ENCODE measurements around the gene PLA2G4A. TPM values are rescaled to one million over a fixed set of nuclear protein-coding genes. Genes with fewer than 3 reads are reported as not detected.
A peak's percentile ranks its signal among the peaks of the same experiment; 100 is the strongest.
"Not testable (repeated sequence)": the region's sequence is repeated elsewhere in the genome, so short reads cannot be mapped to it uniquely, and the experiment has no call there.

The PLA2G4A gene
- polyA plus RNA-seq, 1 donor from 2014 or later: 0.09 TPM

- Mint-ChIP-seq H3K36me3 (peaks cover 3% of the 10 kb centered on the region), H3K27ac (no peak overlapping the region), H3K4me1 (no peaks in the 10 kb centered on the region), H3K4me3 (no peak overlapping the region), H3K9me3 (no peaks in the 10 kb centered on the region), H3K27me3 (no peaks in the 10 kb centered on the region)
Measured at GRCh38 chr1:186903374-186904136, 74.8 kb downstream of the PLA2G4A start.

- peaks cover 3% of the 10 kb centered on the region for H3K36me3 Mint-ChIP-seq
- H3K4me3 Mint-ChIP-seq: no peak overlapping the region
- H3K9me3 Mint-ChIP-seq: no peaks in the 10 kb centered on the region
- no peaks in the 10 kb centered on the region for H3K27me3 Mint-ChIP-seq
- no peaks in the 10 kb centered on the region for H3K4me1 Mint-ChIP-seq
- no peak overlapping the region for H3K27ac Mint-ChIP-seq
Measured at GRCh38 chr1:186904361-186904760, 75.6 kb downstream of the PLA2G4A start.

- H3K4me1 Mint-ChIP-seq: no peaks in the 10 kb centered on the region
- no peaks in the 10 kb centered on the region for H3K9me3 Mint-ChIP-seq
- peaks cover 3% of the 10 kb centered on the region for H3K36me3 Mint-ChIP-seq
- no peak overlapping the region for H3K4me3 Mint-ChIP-seq
- H3K27ac Mint-ChIP-seq: no peak overlapping the region
- H3K27me3 Mint-ChIP-seq: no peaks in the 10 kb centered on the region
Measured at GRCh38 chr1:186905561-186905960, 76.8 kb downstream of the PLA2G4A start.

- no peaks in the 10 kb centered on the region for H3K36me3 Mint-ChIP-seq
- H3K9me3 Mint-ChIP-seq: no peaks in the 10 kb centered on the region
- H3K4me3 Mint-ChIP-seq: no peak overlapping the region
- no peak overlapping the region for H3K27ac Mint-ChIP-seq
- no peaks in the 10 kb centered on the region for H3K4me1 Mint-ChIP-seq
- H3K27me3 Mint-ChIP-seq: no peaks in the 10 kb centered on the region
Measured at GRCh38 chr1:186915555-186915954, 86.8 kb downstream of the PLA2G4A start.

- not testable (repeated sequence) for H3K9me3 Mint-ChIP-seq, H3K27ac Mint-ChIP-seq, H3K4me1 Mint-ChIP-seq, H3K27me3 Mint-ChIP-seq, H3K4me3 Mint-ChIP-seq, H3K36me3 Mint-ChIP-seq
Measured at GRCh38 chr1:186917106-186917786, 88.5 kb downstream of the PLA2G4A start.

- Mint-ChIP-seq H3K4me3 (peak overlapping the region in 1 of 4 donors; percentile 25), H3K27ac (peak overlapping the region in 1 of 3 donors; percentile 44)
- not testable (repeated sequence) for H3K4me1 Mint-ChIP-seq, H3K27me3 Mint-ChIP-seq, H3K9me3 Mint-ChIP-seq, H3K36me3 Mint-ChIP-seq
Measured at GRCh38 chr1:186921386-186921785, 92.6 kb downstream of the PLA2G4A start.

- not testable (repeated sequence) for H3K36me3 Mint-ChIP-seq, H3K27me3 Mint-ChIP-seq, H3K4me3 Mint-ChIP-seq, H3K27ac Mint-ChIP-seq, H3K9me3 Mint-ChIP-seq, H3K4me1 Mint-ChIP-seq
Measured at GRCh38 chr1:186922814-186923213, 94.1 kb downstream of the PLA2G4A start.

- Mint-ChIP-seq H3K36me3 (no peaks in the 10 kb centered on the region), H3K4me3 (no peak overlapping the region), H3K27ac (no peak overlapping the region), H3K9me3 (peaks cover 0 to 2% (median 0%) of the 10 kb centered on the region in 3 donors), H3K4me1 (no peaks in the 10 kb centered on the region), H3K27me3 (no peaks in the 10 kb centered on the region)
Measured at GRCh38 chr1:186923486-186923885, 94.7 kb downstream of the PLA2G4A start.

- Mint-ChIP-seq H3K4me1 (peaks cover 0 to 1% (median 0%) of the 10 kb centered on the region in 3 donors), H3K36me3 (no peaks in the 10 kb centered on the region), H3K9me3 (peaks cover 0 to 2% (median 0%) of the 10 kb centered on the region in 3 donors), H3K27ac (no peak overlapping the region), H3K27me3 (peaks cover 2% of the 10 kb centered on the region), H3K4me3 (no peak overlapping the region)
Measured at GRCh38 chr1:186925881-186926669, 97.3 kb downstream of the PLA2G4A start.

- Mint-ChIP-seq H3K27me3 (peaks cover 2% of the 10 kb centered on the region), H3K9me3 (no peaks in the 10 kb centered on the region), H3K36me3 (no peaks in the 10 kb centered on the region), H3K27ac (no peak overlapping the region), H3K4me1 (peaks cover 0 to 1% (median 0%) of the 10 kb centered on the region in 3 donors), H3K4me3 (no peak overlapping the region)
Measured at GRCh38 chr1:186927884-186928283, 99.1 kb downstream of the PLA2G4A start.

GRCh38 chr1:186930238-186930637, 101.5 kb downstream of the PLA2G4A start:
- Mint-ChIP-seq H3K36me3 (no peaks in the 10 kb centered on the region), H3K4me3 (no peak overlapping the region), H3K9me3 (no peaks in the 10 kb centered on the region), H3K4me1 (peaks cover 0 to 1% (median 0%) of the 10 kb centered on the region in 3 donors), H3K27ac (no peak overlapping the region), H3K27me3 (peaks cover 3% of the 10 kb centered on the region)

GRCh38 chr1:186937016-186937670, 108.4 kb downstream of the PLA2G4A start:
- H3K4me3 Mint-ChIP-seq: no peak overlapping the region

GRCh38 chr1:186943891-186944686, 115.3 kb downstream of the PLA2G4A start:
- Mint-ChIP-seq H3K4me1 (no peaks in the 10 kb centered on the region), H3K27me3 (peaks cover 6% of the 10 kb centered on the region), H3K27ac (no peak overlapping the region), H3K9me3 (no peaks in the 10 kb centered on the region), H3K36me3 (no peaks in the 10 kb centered on the region), H3K4me3 (no peak overlapping the region)

More at GRCh38 chr1:186937016-186937670, 108.4 kb downstream of the PLA2G4A start:
- peaks cover 4% of the 10 kb centered on the region for H3K27me3 Mint-ChIP-seq
- H3K27ac Mint-ChIP-seq: no peak overlapping the region
- H3K36me3 Mint-ChIP-seq: no peaks in the 10 kb centered on the region
- H3K9me3 Mint-ChIP-seq: no peaks in the 10 kb centered on the region
- H3K4me1 Mint-ChIP-seq: no peaks in the 10 kb centered on the region

GRCh38 chr1:186945146-186945545, 116.4 kb downstream of the PLA2G4A start:
- no peaks in the 10 kb centered on the region for H3K36me3 Mint-ChIP-seq
- no peaks in the 10 kb centered on the region for H3K4me1 Mint-ChIP-seq
- peaks cover 6% of the 10 kb centered on the region for H3K27me3 Mint-ChIP-seq
- H3K4me3 Mint-ChIP-seq: no peak overlapping the region
- no peaks in the 10 kb centered on the region for H3K9me3 Mint-ChIP-seq
- no peak overlapping the region for H3K27ac Mint-ChIP-seq
